Pulmonary artery endothelial cell (primary cell): ENCODE results near the gene NAV2. TPM values are rescaled to one million over a fixed set of nuclear protein-coding genes. Genes with fewer than 3 reads are reported as not detected.

Experiments used
- DNase-seq: peaks from one replicate; pipeline ENCODE4 v3.0.0-alpha.2; 2011; ENCODE audit warnings: low read depth, low spot score
- total RNA-seq: library from RNA; depleted of rRNA; stranded (reverse); fragments of >200 nt; gene quantifications from 2 replicates; pipeline ENCODE4 v1.2.3, GENCODE V29; 2014

Gene NAV2
- total RNA-seq, 1 donor from 2014 or later = 9.5 TPM

GRCh38 chr11:19828382-19829108 lies 115.9 kb downstream of the NAV2 start:
- no peak for DNase-seq

- DNase-seq = no peak
Observed at GRCh38 chr11:19829109-19829837, 116.6 kb downstream of the NAV2 start.

- no peak for DNase-seq
Observed at GRCh38 chr11:19832086-19832750, 119.6 kb downstream of the NAV2 start.

- DNase-seq = no peak
Observed at GRCh38 chr11:19832901-19833300, 120.3 kb downstream of the NAV2 start.

GRCh38 chr11:19834771-19835170 lies 122.1 kb downstream of the NAV2 start:
- no peak for DNase-seq

GRCh38 chr11:19836666-19837065 lies 124.0 kb downstream of the NAV2 start:
- no peak for DNase-seq

GRCh38 chr11:19838994-19839768 lies 126.5 kb downstream of the NAV2 start:
- DNase-seq = no peak

- DNase-seq = no peak
Observed at GRCh38 chr11:19840961-19841360, 128.3 kb downstream of the NAV2 start.

- no peak for DNase-seq
Observed at GRCh38 chr11:19842505-19842904, 129.9 kb downstream of the NAV2 start.

GRCh38 chr11:19843079-19843478 lies 130.4 kb downstream of the NAV2 start:
- DNase-seq = no peak

- DNase-seq = no peak
Observed at GRCh38 chr11:19844012-19844411, 131.4 kb downstream of the NAV2 start.

- DNase-seq = no peak
Observed at GRCh38 chr11:19844806-19845205, 132.2 kb downstream of the NAV2 start.

GRCh38 chr11:19845626-19846025 lies 133.0 kb downstream of the NAV2 start:
- no peak for DNase-seq

- DNase-seq = no peak
Observed at GRCh38 chr11:19846654-19847305, 134.1 kb downstream of the NAV2 start.

GRCh38 chr11:19848219-19848618 lies 135.6 kb downstream of the NAV2 start:
- DNase-seq = no peak

- DNase-seq = no peak
Observed at GRCh38 chr11:19849107-19849789, 136.6 kb downstream of the NAV2 start.

- no peak for DNase-seq
Observed at GRCh38 chr11:19849947-19850593, 137.4 kb downstream of the NAV2 start.

GRCh38 chr11:19852288-19852687 lies 139.7 kb downstream of the NAV2 start:
- no peak for DNase-seq

GRCh38 chr11:19853016-19853415 lies 140.4 kb downstream of the NAV2 start:
- DNase-seq = no peak

GRCh38 chr11:19853920-19854319 lies 141.3 kb downstream of the NAV2 start:
- DNase-seq = no peak
